Upper lobe of left lung (tissue), 4 donors: Measurements from ENCODE around the gene PTPN21.

ENCODE experiments used
- CTCF ChIP-seq, 6 experiments: fragments of 450-650 bp in 4 of 6; fragments of 200-600 bp in 2 of 6; sonication (generic) in 2 of 6; IDR thresholded peaks; one replicate each; pipeline ENCODE4 v1.5.1; 2016 to 2019; ENCODE audit warnings: antibody characterized with exemption in 6 of 6
- POLR2A ChIP-seq, 4 donors: fragments of 450-650 bp; IDR thresholded peaks; one replicate each; pipeline ENCODE4 v1.5.1; 2016 to 2017; ENCODE audit warnings: antibody characterized with exemption in 4 of 4, mild to moderate bottlenecking in 2 of 4

GRCh38 chr14:88553886-88554456, 836 bp downstream of the PTPN21 start:
- TF ChIP-seq CTCF (IDR thresholded peaks at IDR 0.05) (no peak), POLR2A (IDR thresholded peaks at IDR 0.05) (no peak)
